Measurements from ENCODE around the gene WT1.

WT1 gene

GRCh38 chr11:32402836-32403235 is 32.5 kb downstream of the WT1 start:
- ChIA-PET CTCF (interaction anchor here (0.7 kb wide), 1 partner anchor 629 kb away, joined by 4 read pairs; no protein-coding TSS in a partner anchor), POLR2A (ENCODE audit: low non-redundant PET) (interaction anchor here (0.6 kb wide), 1 partner anchor 8 kb away, joined by 3 read pairs; no protein-coding TSS in a partner anchor)

GRCh38 chr11:32400670-32401369 is 34.5 kb downstream of the WT1 start:
- H3K27ac ChIP-seq: no peak overlapping the region
- TF ChIP-seq CTCF (conservative IDR thresholded peaks at IDR 0.05; ENCODE audit: low read depth): no peak
- ChIA-PET CTCF (no interaction called here), POLR2A (ENCODE audit: low non-redundant PET) (no interaction called here)
- DNase-seq (ENCODE audit: low spot score): no peak

More at GRCh38 chr11:32402836-32403235, 32.5 kb downstream of the WT1 start:
- no peak overlapping the region for H3K27ac ChIP-seq
- no peak for TF ChIP-seq CTCF (conservative IDR thresholded peaks at IDR 0.05; ENCODE audit: low read depth)
- DNase-seq (ENCODE audit: low spot score): no peak

- no peak for TF ChIP-seq CTCF (conservative IDR thresholded peaks at IDR 0.05; ENCODE audit: low read depth)
- POLR2A ChIA-PET (ENCODE audit: low non-redundant PET): no interaction called here
Observed at GRCh38 chr11:32400196-32400595, 35.1 kb downstream of the WT1 start.

GRCh38 chr11:32396991-32397390 is 38.3 kb downstream of the WT1 start:
- ChIA-PET POLR2A (ENCODE audit: low non-redundant PET) (no interaction called here), CTCF (no interaction called here)
- no peak overlapping the region for H3K27ac ChIP-seq
- DNase-seq (ENCODE audit: low spot score): no peak
- TF ChIP-seq CTCF (conservative IDR thresholded peaks at IDR 0.05; ENCODE audit: low read depth): no peak

More at GRCh38 chr11:32400196-32400595, 35.1 kb downstream of the WT1 start:
- CTCF ChIA-PET: no interaction called here
- no peak for DNase-seq (ENCODE audit: low spot score)
- no peak overlapping the region for H3K27ac ChIP-seq

- no peak for TF ChIP-seq CTCF (conservative IDR thresholded peaks at IDR 0.05; ENCODE audit: low read depth)
- no peak overlapping the region for H3K27ac ChIP-seq
- DNase-seq (ENCODE audit: low spot score): no peak
- CTCF ChIA-PET: no interaction called here
- POLR2A ChIA-PET (ENCODE audit: low non-redundant PET): no interaction called here
Observed at GRCh38 chr11:32396331-32396730, 39.0 kb downstream of the WT1 start.

- H3K27ac ChIP-seq: no peak overlapping the region
- no peak for DNase-seq (ENCODE audit: low spot score)
- ChIA-PET POLR2A (ENCODE audit: low non-redundant PET) (interaction anchor here (0.5 kb wide), 1 partner anchor 8 kb away, joined by 3 read pairs; no protein-coding TSS in a partner anchor), CTCF (interaction anchor here (0.6 kb wide), 1 partner anchor 72 kb away, joined by 4 read pairs; no protein-coding TSS in a partner anchor)
- TF ChIP-seq CTCF (conservative IDR thresholded peaks at IDR 0.05; ENCODE audit: low read depth): no peak
Observed at GRCh38 chr11:32395127-32395526, 40.2 kb downstream of the WT1 start.

All from RWPE1 (cell line).